GM12892 (cell line): ENCODE data around the gene NUDT1.

Experiments used
- POLR2A ChIP-seq: IDR thresholded peaks from 2 replicates; pipeline ENCODE4 v1.6.1; 2011; ENCODE audit warnings: low read depth, low read length, control low read depth
- POLR2AphosphoS5 ChIP-seq: IDR thresholded peaks from 2 replicates; pipeline ENCODE4 v1.6.1; 2011; ENCODE audit warnings: low read depth, low read length, control low read depth
- TAF1 ChIP-seq: IDR thresholded peaks from 2 replicates; pipeline ENCODE4 v1.6.1; 2011; ENCODE audit warnings: low read depth, mild to moderate bottlenecking, control low read depth, low read length, borderline replicate concordance

DNA sequence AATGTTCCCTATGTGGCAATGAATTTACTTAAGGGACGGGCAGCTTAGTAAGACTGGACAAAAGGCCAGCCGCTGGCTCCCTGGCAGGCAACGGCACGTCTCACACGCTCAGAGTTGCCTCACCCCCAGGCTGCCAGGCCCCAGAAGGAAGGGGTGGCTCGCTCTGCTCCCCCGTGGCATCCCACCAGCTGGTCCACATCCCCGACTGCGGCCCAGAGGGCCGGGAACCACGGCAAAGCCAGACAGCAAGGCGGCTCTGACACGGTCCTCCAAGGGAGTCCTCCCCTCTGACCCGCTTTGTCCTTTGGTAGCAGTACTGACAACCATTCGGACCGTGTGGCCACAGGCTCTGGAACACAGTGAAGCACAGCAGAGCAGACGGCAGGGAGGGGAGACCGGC is 34.1 kb downstream of the NUDT1 start:
- TF ChIP-seq POLR2A (no peak), POLR2AphosphoS5 (no peak), TAF1 (no peak)
